Embryonic facial prominence (tissue), 1 donor: ENCODE results near the gene VWF.
"Not testable (repeated sequence)": the region's sequence is repeated elsewhere in the genome, so short reads cannot be mapped to it uniquely, and the experiment has no call there.

Experiments
- DNase-seq: peaks from one replicate; pipeline ENCODE4 v3.0.0-alpha.2; 2016; ENCODE audit errors: extremely low spot score

The VWF gene

GRCh38 chr12:6145564-6145963 is 21.1 kb upstream of the VWF start:
- no peak for DNase-seq

GRCh38 chr12:6143303-6143675 is 18.8 kb upstream of the VWF start:
- DNase-seq: no peak

- not testable (repeated sequence) for DNase-seq
Observed at GRCh38 chr12:6142368-6143302, 18.2 kb upstream of the VWF start.

GRCh38 chr12:6141731-6142367 is 17.4 kb upstream of the VWF start:
- not testable (repeated sequence) for DNase-seq

- no peak for DNase-seq
Observed at GRCh38 chr12:6140651-6141447, 16.4 kb upstream of the VWF start.

GRCh38 chr12:6135071-6135470 is 10.6 kb upstream of the VWF start:
- DNase-seq: no peak

GRCh38 chr12:6133642-6134041 is 9.2 kb upstream of the VWF start:
- DNase-seq: no peak

- no peak for DNase-seq
Observed at GRCh38 chr12:6132496-6132895, 8.0 kb upstream of the VWF start.

- no peak for DNase-seq
Observed at GRCh38 chr12:6125310-6125608, 789 bp upstream of the VWF start.

- no peak for DNase-seq
Observed at GRCh38 chr12:6123258-6123657, 1.2 kb downstream of the VWF start.

GRCh38 chr12:6122201-6122600 is 2.3 kb downstream of the VWF start:
- no peak for DNase-seq

GRCh38 chr12:6120796-6121473 is 3.5 kb downstream of the VWF start:
- DNase-seq: no peak

- DNase-seq: no peak
Observed at GRCh38 chr12:6118891-6119568, 5.4 kb downstream of the VWF start.

GRCh38 chr12:6116471-6117021 is 7.9 kb downstream of the VWF start:
- DNase-seq: no peak

GRCh38 chr12:6115389-6115788 is 9.1 kb downstream of the VWF start:
- DNase-seq: no peak

GRCh38 chr12:6114476-6114870 is 10.0 kb downstream of the VWF start:
- DNase-seq: no peak

GRCh38 chr12:6113691-6114475 is 10.6 kb downstream of the VWF start:
- DNase-seq: no peak

GRCh38 chr12:6112004-6112403 is 12.5 kb downstream of the VWF start:
- DNase-seq: no peak

GRCh38 chr12:6110006-6110405 is 14.5 kb downstream of the VWF start:
- DNase-seq: no peak

GRCh38 chr12:6106218-6106617 is 18.3 kb downstream of the VWF start:
- DNase-seq: no peak
